NOMO-1 treated with DMSO at 0.1 percent for 48 hours (cell line): Measurements from ENCODE around the gene PPP1R1A.
A peak's percentile ranks its signal among the peaks of the same experiment; 100 is the strongest.

ENCODE experiments used
- DNase-seq: peaks from one replicate; lab custom pipeline; 2025; ENCODE audit not compliant: unreplicated experiment; lab: John Stamatoyannopoulos, UW

Gene PPP1R1A, protein sequence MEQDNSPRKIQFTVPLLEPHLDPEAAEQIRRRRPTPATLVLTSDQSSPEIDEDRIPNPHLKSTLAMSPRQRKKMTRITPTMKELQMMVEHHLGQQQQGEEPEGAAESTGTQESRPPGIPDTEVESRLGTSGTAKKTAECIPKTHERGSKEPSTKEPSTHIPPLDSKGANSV

DNA sequence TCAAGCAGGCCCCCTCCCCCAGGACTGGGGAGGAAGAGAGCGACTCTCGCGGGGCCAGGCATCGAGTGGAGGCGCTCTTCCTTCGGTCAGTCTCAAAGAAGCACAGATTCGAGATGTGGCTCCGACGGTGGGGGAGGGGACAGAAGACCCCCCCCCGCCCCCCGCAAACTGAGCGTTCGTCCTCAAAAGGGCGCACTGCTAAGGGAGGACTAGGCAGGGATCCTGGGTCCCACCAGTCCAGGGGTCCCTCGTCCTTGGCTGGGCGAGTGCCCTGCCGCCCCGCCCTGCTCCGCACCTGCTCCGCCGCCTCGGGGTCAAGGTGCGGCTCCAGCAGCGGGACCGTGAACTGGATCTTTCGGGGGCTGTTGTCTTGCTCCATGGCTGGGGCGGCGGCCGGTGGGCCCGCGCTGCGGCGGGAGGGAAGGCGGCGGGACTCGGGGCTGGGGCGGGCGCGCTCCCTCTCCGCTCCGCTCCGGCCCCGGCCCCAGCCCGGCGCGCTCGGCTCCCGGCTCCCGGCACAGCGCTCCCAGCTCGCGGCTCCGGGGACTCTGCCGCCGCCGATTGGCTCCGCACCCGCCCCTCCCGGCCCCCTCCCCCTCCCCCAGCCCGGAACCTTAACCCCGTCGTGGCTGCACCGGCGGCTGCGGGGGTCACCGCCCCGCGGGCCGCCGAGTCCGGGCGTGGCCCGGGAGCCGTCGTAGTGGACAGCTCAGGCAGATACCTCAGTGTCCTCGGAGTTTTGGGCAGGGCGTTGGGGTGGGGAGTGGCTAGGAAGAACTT lies at the start of gene PPP1R1A:
TSS of gene PPP1R1A (minus strand) at position 550 of the 780 bp plus-strand sequence. CDS start at position 379, 171 bp downstream.
- no peak for DNase-seq

DNA sequence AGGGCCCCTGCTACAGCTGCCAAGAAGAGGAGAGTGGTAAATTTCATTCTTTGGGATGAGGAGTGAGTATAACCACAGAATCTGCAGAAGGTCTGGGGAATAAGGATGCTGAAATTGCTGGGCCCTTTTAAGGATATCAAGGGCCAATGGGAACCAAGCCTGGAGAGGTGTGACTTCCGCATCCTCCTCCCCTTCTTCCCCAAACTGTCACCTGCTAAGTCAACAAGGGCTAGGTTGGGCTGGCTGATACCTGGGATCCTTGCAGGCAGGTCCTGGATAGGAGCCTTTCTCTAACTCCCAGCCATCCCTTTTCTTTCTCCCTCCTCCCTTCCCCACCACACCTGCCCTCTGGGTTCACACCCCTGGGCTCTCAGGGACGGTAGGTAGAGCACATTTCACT lies 46.3 kb upstream of the PPP1R1A start, which contains the start of gene LACRT:
TSS of gene LACRT (minus strand) at position 101 of the 400 bp plus-strand sequence. CDS start at position 47, 54 bp downstream.
- DNase-seq = no peak

DNA sequence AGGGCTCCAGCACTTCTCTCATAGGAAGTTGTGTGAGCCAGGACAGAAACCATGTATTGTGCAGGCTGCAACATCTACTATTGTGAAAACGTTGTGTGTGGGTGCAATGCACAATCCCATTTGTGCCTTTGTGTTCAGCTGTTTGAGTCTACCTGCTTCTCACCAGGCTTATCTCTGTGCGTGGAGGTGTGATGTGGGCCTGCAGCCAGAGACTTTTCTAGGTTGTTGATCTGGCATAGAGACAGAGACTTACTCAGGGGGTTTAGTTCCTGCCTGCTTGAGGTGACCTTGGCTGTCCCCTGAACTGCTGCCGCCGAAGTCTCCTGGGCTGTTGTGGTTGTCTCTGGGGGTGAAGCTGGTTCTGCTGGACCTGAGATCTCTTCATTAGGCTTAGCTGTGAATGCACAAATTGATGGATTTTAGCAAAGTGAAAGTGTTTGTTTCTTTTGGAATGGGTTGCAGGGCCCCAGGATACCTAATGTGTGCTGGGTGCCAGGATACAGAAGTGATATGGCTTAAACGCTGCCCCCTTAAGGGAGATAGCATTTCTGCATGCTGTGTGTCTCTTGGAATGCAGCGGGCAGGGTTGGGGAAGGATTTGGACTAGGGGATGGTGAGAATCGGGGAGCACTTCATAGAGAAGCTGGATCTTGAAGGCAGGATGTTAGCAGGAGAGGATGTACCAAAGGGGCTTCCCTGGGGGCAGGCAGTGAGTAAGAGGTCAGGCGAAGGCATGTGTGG lies 43.7 kb upstream of the PPP1R1A start:
- no peak for DNase-seq

DNA sequence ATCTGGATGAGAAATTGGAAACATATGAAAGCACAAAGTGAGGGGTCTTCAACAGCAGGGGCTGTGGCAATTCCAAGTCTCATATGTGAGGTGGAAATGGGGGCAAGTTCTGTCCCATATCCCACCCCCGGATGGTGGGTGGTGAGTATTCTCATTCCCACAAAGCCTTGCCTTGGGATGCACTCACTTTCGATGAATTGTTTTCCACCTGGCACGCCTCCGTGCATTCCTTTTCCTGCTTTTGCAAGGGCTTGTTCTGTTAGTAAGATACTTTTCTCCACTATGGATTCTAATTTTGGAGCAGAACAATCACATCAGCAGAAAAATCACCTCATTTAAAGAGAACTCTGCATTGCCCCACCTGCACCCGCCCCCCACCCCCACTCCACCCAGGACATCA lies 43.1 kb upstream of the PPP1R1A start:
- DNase-seq = no peak

DNA sequence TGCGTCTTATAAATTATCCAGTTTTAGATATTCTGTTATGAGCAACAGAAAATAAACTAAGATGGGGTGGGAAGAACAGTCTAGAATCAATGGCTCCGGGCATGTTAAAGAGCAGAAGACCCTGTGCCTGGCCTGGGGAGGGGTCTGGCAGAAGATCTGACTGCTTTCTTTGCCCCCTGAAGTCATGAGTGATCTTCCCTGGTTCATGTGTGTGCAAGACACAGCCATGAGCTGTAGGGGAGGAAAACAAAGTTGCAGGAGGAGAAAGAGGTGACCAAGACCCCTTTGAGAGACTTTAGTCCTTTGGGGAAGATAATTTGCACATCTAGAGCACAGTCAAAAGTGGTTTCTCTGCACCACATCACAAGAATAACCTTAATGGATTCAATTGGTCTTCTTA lies 41.5 kb upstream of the PPP1R1A start:
- DNase-seq = no peak

DNA sequence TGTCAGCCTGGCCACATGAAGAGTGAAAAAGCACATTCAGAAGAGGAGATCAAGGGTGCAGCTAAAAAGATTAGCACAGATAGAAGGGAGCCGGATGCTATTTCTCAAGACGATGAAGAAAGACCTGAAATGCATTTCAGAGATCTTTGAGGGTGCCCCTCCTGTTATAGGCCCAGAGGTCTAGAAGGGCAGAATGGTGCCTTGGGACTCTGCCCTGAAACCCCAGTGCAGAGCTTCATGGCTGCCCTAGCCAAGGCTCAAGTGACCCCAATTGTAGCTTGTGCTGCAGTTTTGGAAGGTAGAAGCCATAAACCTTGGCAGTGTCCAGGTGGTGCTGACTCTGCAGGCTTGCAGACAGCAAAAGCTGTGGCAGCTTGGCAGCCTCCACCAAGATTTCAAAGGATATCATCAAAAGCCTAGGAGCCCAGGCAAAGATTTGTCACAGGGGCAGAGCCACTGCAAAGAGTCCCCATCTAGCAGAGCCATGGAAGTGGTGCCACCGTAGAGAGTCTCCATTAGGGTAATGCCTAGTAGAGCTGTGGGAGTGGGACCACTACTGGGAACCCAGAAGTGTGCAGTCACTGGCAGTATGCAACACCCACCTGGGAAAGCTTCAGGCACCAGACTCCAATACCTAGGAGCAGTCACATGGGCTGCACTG lies 39.9 kb upstream of the PPP1R1A start:
- DNase-seq = no peak

DNA sequence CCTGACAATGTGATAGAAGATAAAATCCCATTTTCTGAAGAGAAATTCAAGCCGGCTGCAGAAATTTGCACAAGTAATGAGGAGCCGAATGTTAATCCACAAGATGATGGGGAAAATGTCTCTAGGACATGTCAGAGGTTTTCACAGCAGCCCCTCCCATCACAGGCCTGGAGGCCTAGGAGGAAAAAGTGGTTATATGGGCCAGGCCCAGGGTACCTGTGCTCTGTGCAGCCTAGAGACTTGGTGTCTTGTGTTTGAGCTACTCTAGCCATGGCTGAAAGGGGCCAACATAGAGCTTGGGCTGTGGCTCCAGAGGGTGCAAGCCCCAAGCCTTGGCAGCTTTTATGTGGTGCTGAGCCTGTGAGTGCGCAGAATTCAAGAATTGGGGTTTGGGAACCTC lies 38.8 kb upstream of the PPP1R1A start:
- no peak for DNase-seq

DNA sequence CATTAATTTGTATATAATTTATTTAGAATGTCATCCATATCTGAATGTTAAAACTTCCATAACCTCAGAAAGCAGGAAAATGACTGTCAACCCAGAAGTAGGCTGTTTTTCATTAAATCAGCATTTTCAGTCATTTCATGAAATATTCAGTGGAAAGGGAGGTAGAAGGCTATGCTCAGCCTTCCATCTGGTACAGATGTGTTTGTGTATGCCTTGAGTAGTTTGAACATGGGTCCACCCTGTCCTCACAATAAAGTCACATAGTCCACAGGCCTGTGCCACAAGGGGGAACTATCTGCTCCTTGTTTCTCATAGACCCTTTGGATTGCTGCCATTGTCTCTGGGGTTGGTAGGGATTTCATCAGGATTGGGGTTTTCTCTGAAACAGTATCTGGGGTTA lies 37.1 kb upstream of the PPP1R1A start:
- DNase-seq = no peak

DNA sequence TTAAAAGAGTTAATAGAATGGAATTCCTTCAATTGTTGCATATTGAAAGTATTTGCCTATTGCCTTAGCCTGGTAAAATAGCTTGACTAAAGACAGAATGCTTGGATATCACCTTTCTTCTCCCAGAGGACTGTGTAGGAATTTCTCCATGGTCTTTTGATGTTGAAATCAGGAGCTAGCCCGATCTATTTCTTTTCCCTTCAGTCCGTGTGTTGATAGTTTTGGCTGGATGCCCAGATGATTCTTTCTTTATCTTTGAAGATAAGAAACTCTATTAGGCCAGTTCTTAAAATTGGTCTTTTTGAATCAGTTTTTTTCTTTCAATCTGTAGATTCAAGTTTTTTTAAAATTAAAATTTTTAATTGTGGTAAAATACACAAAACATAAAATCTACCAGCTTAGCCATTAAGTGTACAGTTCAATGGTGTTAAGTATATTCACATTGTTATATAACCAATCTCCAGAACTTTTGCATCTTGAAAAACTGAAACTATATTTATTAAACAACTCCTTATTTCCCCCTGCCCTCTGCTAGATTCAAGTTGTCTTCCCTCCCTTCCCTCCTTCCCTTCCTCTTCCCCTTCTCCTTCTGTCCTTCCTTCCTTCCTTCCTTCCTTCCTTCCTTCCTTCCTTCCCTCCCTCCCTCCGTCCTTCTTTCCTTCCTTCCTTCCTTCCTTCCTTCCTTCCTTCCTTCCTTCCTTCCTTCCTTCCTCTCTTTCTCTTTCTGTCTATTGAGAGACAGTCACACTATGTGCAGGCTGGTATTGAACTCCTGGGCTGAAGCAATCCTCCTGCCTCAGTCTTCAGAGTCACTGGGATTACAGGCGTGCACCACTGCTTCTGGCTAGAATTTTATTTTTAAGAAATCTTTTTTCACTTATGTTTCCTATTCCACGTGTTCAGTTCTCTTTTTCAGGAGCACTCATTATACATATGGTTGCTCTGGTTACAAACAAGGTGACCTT lies 36.1 kb upstream of the PPP1R1A start:
- DNase-seq = no peak

DNA sequence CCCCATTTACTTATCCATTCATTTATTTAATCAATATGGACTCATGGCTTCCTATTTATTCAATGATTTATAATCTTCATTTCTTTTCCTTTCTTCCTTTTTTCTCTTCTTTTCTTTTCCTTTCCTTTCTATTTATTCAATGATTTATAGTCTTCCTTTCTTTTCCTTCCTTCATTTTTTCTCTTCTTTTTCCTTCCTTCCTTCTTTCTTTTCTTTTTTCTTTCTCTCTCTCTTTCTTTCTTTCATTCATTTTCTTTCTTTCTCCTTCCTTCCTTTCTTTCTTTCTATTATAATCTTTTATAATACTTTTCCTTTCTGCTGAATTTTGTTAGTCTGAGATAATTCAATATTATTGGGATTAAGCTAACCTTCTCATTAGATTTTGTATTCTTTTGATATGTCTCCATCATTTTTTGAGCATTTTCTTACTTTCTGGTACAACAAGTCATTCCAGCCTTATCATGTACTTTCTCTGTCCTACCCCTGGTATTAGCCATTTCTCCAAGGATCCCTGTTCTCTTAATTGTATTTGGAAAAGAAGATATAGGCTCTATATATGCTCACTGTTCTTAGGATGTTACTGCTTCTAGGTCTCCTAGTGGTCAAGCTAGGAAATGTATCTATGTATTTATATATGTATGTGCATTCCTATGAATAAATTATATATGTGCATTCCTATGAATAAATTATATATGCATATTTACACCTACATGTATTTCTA lies 34.2 kb upstream of the PPP1R1A start:
- DNase-seq = peak; percentile 3

DNA sequence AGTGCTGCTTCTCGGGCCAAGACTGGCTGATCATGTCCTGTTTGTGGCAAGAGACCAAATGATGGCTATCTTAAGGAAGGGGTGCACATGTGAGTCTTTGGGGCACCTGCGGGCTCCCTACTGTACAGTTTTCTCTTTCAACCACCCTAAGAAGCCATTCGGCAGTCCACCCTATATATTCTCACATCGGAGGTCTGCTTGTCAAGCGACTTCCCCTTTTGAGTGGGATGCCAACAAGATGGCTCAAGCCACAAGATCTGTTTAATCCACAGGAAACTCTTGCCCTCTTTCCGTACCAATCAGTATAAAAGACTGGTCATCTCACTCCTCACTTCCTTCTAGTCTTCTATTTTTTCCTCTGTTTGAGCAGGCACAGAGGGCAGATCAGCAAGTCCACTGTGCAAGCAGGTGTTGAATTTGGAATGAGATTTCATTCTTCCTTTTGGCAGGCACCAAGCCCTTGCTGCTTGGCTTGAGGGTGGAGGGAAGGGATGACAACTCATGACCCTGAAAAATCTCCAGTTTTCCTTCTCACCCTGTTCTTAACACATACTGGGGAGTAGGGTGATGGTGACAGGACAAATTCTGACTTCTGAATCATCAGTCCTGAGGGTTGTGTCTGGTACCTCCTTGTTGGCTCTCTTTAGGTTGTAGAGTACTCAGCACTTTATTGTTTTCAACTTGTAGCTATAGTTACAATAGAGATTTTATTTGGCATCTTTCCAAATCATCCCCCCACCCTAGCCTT lies 28.6 kb upstream of the PPP1R1A start:
- peak; percentile 83 for DNase-seq

DNA sequence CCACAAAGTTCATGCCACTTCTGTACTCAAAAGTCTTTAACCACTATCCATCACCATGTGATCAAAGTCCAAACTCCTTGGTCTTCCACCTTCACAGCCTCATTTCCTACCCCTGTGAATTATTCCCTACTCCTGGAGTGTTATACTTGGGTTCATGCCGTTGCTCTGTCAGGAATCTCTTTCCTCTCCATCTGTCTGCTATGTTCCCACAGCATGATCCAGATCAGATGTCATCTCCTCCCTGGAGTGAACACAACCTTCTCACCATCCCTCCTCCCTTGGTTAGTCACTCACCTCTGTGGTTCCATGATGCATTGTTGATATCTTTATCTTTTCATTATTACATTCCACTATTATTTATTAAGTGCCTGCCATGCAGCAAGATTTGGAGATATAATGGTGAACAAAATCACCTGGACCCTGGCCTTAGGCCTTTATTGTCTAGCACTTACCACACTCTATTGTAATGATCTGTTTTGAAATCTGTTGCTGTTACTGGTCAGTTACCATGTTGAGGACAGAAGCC lies 23.8 kb upstream of the PPP1R1A start:
- DNase-seq = no peak

DNA sequence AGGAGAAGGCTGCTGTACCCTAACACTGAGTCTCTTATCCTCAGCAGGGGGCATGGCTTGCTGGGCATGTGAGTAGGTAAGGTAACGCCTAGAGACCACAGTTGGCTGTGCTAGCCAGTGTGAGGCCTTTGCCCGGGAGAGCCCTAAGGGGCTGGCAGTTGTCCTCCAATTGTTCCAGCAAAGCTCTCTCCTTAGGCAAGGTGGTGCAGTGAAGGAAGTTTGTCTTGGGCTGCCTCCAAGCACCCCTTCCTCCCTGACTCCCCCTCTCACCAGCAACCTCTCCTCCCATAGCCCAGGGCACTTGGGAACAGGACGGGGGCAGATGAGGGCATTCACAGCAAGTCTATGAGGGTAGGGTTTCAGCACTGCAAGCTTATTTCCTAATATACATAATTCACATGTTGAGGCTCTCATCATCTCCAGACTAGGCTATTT lies 23.3 kb upstream of the PPP1R1A start:
- no peak for DNase-seq

DNA sequence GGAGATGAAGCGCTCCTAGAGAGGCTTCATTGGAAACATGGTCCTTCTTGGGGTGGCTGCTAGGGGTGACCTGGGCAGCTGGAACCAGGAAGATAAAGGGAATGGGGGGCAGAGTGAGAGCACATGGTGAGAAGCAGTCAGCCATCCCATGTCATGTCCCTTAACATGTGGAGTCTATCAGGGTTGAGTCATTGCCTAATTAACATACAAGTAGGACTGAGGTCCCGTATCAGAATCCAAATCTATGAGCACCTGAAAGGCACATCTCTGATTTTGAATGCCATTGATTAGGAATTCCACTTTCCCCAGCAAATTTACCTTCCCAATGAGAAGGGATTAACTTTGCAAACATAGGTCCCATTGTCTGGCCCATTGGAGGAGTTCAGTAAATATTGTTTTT lies 20.3 kb upstream of the PPP1R1A start:
- no peak for DNase-seq

DNA sequence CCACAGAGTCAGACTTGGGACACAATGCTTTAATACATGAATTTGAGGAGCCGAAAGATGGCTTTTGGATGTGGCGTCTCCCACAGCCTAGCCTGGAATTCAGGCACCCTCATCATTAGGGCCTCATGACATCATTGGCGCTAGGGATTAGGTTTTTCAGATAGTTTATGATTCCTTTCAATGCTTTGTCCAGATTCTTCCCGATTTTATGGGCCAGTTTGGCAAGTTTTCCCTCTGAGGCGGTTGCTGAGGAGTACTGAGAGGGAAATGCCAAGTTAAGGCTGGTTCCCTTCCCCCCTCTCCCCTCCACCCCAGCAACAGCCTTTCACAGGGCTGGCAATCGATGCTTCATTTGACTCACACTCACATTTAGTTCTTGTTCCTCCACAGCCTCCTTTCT lies 19.7 kb upstream of the PPP1R1A start:
- DNase-seq = no peak

DNA sequence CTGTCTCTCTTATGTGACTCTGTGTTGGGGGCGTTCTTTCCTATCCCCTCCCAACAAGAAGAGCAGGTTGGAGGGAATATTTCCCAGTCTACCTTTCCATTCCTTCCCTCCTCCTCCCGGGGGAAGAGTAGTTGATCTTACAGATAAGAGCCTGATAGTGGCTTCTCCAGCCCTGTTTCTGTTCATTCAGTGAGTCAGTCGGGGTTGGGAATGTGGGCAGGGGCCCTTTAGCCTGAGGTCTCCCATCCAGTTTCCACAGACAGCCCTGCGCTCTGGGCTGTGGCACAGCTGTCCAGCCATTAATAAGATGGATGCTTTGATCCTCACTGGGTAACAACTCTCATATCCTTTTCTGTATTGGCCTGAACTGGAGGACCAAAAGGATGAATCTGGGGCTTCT lies 18.1 kb upstream of the PPP1R1A start:
- DNase-seq = no peak

DNA sequence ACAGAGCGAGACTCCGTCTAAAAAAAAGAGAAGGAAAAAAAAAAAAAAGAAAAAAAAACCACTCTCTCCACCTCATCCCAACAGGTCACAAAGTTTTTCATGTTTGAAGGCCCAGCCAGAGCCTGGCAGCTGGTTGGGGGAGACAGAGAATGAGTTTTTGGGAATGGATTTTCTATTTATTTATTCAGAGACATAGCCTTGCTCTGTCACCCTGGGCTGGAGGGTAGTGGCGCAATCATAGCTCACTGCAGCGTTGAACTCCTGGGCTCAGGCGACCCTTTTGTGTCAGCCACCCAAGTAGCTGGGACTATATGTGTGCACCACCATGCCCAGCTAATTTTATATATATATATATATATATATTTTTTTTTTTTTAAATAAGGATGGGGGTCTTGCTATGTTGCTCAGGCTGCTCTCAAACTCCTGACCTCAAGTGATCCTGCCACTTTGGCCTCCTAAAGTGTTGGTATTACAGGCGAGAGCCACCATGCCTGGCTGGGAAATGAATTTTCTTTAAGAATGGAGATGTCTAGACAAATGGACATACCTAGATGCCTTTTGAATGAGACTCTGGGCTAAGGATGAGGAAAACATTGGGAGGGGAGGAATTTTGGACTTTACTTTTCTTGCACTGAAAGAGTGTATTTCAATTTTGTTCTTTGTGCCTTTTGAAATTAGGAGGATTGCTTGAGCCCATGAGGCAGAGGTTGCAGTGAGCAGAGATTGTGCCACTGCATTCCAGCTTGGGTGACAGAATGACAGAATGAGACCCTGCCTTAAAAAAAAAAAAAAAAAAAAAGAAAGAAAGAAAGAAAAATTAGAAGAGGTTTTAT lies 16.9 kb upstream of the PPP1R1A start:
- DNase-seq = no peak

DNA sequence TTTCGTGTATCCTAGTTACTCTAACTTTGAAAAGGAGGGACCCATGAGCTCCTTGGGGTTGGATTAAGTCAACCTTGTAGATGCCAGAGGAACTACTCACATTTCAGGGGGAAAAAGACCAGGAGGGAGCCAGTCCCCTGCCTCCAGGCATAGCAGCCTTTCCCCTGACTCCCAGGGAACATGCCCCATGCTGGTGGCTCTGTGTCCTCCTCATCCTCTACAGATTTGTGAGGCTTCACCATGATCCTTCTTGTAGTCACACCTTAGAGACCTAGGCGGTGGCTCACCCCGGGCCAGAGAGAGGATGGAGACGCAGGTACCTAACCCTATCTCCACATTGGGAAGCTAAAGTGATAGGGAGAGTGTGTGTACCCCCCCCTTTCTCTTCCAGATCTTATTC lies 16.0 kb upstream of the PPP1R1A start:
- DNase-seq = no peak
